OCI-LY7 (cell line): ENCODE data around the gene OPRL1.

ENCODE experiments used
- CTCF ChIP-seq: fragments of 200-600 bp; sonication (generic); conservative IDR thresholded peaks from 2 replicates; pipeline ENCODE4 v1.5.1; 2014; ENCODE audit warnings: mild to moderate bottlenecking, antibody characterized with exemption, low read length, moderate library complexity, mixed read lengths
- EZH2phosphoT487 ChIP-seq: fragments of 200-600 bp; sonication (generic); IDR thresholded peaks from 2 replicates; pipeline ENCODE4 v1.6.1; 2018; ENCODE audit warnings: low read depth, borderline replicate concordance, mild to moderate bottlenecking, mixed run types, antibody characterized with exemption, low read length, moderate library complexity, mixed read lengths

- TF ChIP-seq CTCF (no peak), EZH2phosphoT487 (no peak)
These were observed 48.0 kb upstream of the OPRL1 start for GRCh38 chr20:64031822-64032314.
